ENCODE data around the gene LMAN2L.

The LMAN2L gene

DNA sequence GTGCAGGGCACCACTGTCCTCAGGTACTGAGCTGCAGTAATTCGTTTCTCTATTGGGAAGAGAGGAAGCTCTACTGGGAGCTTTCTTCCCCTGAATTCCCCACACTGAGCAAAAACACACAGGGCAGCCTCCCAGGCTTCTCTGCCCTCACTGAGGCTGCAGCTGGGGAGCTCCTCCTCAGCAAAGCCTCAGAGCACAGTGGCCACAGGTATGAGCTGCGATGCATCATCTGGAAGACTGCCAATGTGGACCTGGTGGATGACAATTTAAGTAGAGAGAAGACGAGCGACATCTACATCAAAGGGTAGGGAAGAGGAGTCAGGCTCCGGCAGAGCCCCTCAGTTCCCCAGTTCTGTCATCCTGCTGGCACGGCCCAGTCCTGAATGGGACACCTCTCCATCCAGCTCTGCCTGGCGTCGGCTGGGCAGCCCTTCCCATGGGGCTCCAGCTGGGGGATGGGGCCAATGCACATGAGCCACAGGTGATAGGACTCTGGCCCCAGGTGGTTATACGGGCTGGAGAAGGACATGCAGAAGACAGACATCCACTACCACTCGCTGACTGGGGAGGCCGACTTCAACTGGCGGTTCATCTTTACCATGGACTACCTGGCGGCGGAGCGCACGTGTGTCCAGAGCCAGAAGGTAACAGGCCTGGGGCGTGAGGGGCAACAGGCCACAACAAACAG, 37.6 kb downstream of the LMAN2L start:
- Histone ChIP-seq H3K9ac (ENCODE audit: insufficient read length, low read depth) (no peak overlapping the region), H3K27me3 (ENCODE audit: insufficient read depth, insufficient read length) (no peaks in the 10 kb centered on the region), H3K9me3 (ENCODE audit: insufficient read depth, low read length) (no peaks in the 10 kb centered on the region), H3K4me1 (ENCODE audit: insufficient read depth, insufficient read length) (no peaks in the 10 kb centered on the region), H3K36me3 (ENCODE audit: insufficient read depth, insufficient read length, low read length) (peaks cover 62% of the 10 kb centered on the region), H3K4me3 (ENCODE audit: insufficient read length, low read depth) (no peak overlapping the region)
- no peak for TF ChIP-seq SUZ12 (IDR thresholded peaks at IDR 0.05; ENCODE audit: extremely low read depth, insufficient read depth, insufficient read length)
- no peak for TF ChIP-seq YY1 (IDR thresholded peaks at IDR 0.05; ENCODE audit: insufficient read depth, insufficient read length)
- no peak for TF ChIP-seq ZNF274 (IDR thresholded peaks at IDR 0.05; ENCODE audit: low read depth, low read length)
- no peak for DNase-seq (ENCODE audit: low read depth, low spot score)

DNA sequence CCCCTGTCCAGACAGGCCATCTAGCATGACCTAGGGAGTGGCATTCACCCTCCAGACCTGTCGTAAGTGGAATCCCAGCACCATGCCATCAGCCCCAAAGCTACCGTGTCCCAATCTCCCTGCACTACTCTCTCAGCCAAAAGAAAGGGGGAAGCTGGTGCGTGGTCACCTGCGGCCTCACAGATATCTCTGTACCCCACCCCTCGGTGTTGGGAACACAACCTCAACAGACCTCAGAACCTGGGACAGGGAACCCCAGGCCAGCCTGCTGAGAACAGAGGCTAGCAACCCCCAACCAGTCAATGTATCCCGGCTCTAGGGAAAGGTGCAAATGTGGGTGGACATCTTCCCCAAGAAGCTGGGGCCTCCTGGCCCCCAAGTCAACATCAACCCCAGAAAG, 38.2 kb downstream of the LMAN2L start:
- peaks cover 56% of the 10 kb centered on the region for H3K36me3 ChIP-seq (ENCODE audit: insufficient read depth, insufficient read length, low read length)
- no peak overlapping the region for H3K4me3 ChIP-seq (ENCODE audit: insufficient read length, low read depth)
- H3K9ac ChIP-seq (ENCODE audit: insufficient read length, low read depth), result no peak overlapping the region
- H3K4me1 ChIP-seq (ENCODE audit: insufficient read depth, insufficient read length), result no peaks in the 10 kb centered on the region
- no peak for TF ChIP-seq SUZ12 (IDR thresholded peaks at IDR 0.05; ENCODE audit: extremely low read depth, insufficient read depth, insufficient read length)
- TF ChIP-seq YY1 (IDR thresholded peaks at IDR 0.05; ENCODE audit: insufficient read depth, insufficient read length), result no peak
- no peak for TF ChIP-seq ZNF274 (IDR thresholded peaks at IDR 0.05; ENCODE audit: low read depth, low read length)
- H3K9me3 ChIP-seq (ENCODE audit: insufficient read depth, low read length), result no peaks in the 10 kb centered on the region
- H3K27me3 ChIP-seq (ENCODE audit: insufficient read depth, insufficient read length), result no peaks in the 10 kb centered on the region
- DNase-seq (ENCODE audit: low read depth, low spot score), result no peak

DNA sequence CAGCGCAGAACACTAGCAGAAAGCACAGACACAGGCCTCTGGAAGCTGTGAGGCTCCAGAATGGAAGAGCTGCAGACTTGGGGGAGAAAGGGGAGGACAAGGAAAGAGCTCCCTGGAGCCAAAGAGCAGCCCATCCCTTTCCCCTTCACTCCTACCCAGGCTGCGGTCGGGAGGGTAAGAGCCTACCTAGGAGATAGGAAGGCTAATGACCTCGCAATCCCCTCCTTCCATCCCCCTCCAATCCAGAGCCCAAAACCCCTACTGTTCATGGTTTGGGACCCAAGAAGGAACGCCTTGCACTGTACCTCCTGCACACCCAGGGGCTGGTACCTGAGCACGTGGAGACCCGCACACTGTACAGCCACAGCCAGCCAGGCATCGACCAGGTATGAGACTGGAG, 39.8 kb downstream of the LMAN2L start:
- Histone ChIP-seq H3K9ac (ENCODE audit: insufficient read length, low read depth) (no peak overlapping the region), H3K4me3 (ENCODE audit: insufficient read length, low read depth) (no peak overlapping the region)
- TF ChIP-seq ZNF274 (IDR thresholded peaks at IDR 0.05; ENCODE audit: low read depth, low read length), result no peak

DNA sequence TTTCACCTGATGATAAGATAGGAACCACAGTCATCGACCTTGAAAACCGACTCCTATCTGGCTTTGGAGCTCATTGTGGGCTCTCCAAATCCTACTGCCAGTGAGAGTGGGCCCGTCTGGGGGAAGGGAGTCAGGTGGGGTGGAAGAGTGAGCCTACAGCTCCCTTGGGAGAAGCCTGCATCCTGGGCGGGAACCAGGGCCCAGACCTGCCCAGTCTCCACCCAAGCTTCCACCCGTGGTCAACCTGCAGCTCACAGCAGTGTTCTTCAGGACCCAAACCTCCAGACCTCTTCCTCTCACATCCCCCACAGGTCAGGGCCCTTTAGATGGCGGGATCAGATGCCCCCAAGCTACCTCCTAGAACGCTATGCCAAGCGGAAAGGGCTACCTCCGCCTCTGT, 40.2 kb downstream of the LMAN2L start:
- peaks cover 2% of the 10 kb centered on the region for H3K4me1 ChIP-seq (ENCODE audit: insufficient read depth, insufficient read length)
- H3K4me3 ChIP-seq (ENCODE audit: insufficient read length, low read depth), result no peak overlapping the region
- TF ChIP-seq YY1 (IDR thresholded peaks at IDR 0.05; ENCODE audit: insufficient read depth, insufficient read length) (no peak), ZNF274 (IDR thresholded peaks at IDR 0.05; ENCODE audit: low read depth, low read length) (no peak), SUZ12 (IDR thresholded peaks at IDR 0.05; ENCODE audit: extremely low read depth, insufficient read depth, insufficient read length) (no peak)
- no peak for DNase-seq (ENCODE audit: low read depth, low spot score)
- no peaks in the 10 kb centered on the region for H3K27me3 ChIP-seq (ENCODE audit: insufficient read depth, insufficient read length)
- H3K9me3 ChIP-seq (ENCODE audit: insufficient read depth, low read length), result no peaks in the 10 kb centered on the region
- peaks cover 36% of the 10 kb centered on the region for H3K36me3 ChIP-seq (ENCODE audit: insufficient read depth, insufficient read length, low read length)
- H3K9ac ChIP-seq (ENCODE audit: insufficient read length, low read depth), result no peak overlapping the region

More for the DNA sequence above, 39.8 kb downstream of the LMAN2L start:
- H3K36me3 ChIP-seq (ENCODE audit: insufficient read depth, insufficient read length, low read length), result peaks cover 41% of the 10 kb centered on the region
- no peaks in the 10 kb centered on the region for H3K9me3 ChIP-seq (ENCODE audit: insufficient read depth, low read length)
- DNase-seq (ENCODE audit: low read depth, low spot score), result no peak
- peaks cover 2% of the 10 kb centered on the region for H3K4me1 ChIP-seq (ENCODE audit: insufficient read depth, insufficient read length)
- H3K27me3 ChIP-seq (ENCODE audit: insufficient read depth, insufficient read length), result no peaks in the 10 kb centered on the region

DNA sequence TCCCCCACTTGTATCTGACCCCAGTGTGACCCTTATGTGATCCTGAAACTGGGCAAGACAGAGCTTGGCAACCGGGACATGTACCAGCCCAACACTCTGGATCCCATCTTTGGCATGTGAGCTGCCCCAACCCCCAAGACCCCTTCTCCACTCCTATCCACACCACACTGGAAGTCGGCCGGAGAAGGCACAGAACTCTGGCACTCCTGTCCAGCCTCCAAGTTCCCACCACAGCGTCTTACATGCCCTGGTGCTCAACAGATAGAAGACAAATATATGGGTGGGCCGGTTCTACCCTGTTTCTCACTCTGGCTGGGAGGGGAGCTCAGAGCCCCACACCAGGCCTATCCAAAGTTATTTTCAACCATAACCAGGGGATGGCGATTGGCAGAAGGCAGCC, 40.8 kb downstream of the LMAN2L start:
- Histone ChIP-seq H3K9ac (ENCODE audit: insufficient read length, low read depth) (no peak overlapping the region), H3K9me3 (ENCODE audit: insufficient read depth, low read length) (no peaks in the 10 kb centered on the region), H3K4me3 (ENCODE audit: insufficient read length, low read depth) (no peak overlapping the region), H3K27me3 (ENCODE audit: insufficient read depth, insufficient read length) (no peaks in the 10 kb centered on the region), H3K36me3 (ENCODE audit: insufficient read depth, insufficient read length, low read length) (peaks cover 30% of the 10 kb centered on the region), H3K4me1 (ENCODE audit: insufficient read depth, insufficient read length) (peaks cover 3% of the 10 kb centered on the region)
- no peak for DNase-seq (ENCODE audit: low read depth, low spot score)
- no peak for TF ChIP-seq YY1 (IDR thresholded peaks at IDR 0.05; ENCODE audit: insufficient read depth, insufficient read length)

DNA sequence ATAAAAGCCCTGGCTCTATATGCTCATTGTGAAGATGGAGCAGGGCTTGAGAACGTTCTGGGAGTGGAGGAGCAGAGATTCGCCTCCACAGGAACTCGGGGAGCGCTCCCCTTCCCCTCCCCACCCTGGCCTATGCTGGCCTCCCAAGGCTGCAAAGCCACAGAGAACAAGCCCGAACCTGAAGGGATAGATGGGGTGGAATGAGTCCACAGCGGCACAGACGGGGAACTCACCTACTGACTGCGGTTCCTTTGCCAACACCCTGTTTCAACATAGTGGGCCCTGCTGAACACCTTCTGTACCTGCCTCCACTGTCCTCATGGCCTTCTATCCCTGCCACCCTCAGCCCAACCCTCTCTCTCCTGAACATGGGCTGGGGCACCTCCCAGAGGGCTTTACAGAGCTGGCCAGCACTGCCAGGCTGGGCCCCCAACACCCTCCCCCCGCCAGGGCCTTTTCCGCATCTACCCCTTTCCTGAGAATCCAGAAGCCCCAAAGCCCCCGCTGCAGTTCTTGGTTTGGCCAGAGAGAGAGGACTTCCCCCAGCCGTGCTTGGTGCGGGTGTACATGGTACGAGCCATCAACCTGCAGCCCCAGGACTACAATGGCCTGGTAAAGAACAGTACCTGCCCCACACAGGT, 41.5 kb downstream of the LMAN2L start:
- TF ChIP-seq SUZ12 (IDR thresholded peaks at IDR 0.05; ENCODE audit: extremely low read depth, insufficient read depth, insufficient read length), result no peak
- no peak for TF ChIP-seq ZNF274 (IDR thresholded peaks at IDR 0.05; ENCODE audit: low read depth, low read length)
- no peak for TF ChIP-seq YY1 (IDR thresholded peaks at IDR 0.05; ENCODE audit: insufficient read depth, insufficient read length)
- no peak overlapping the region for H3K9ac ChIP-seq (ENCODE audit: insufficient read length, low read depth)
- H3K4me3 ChIP-seq (ENCODE audit: insufficient read length, low read depth), result no peak overlapping the region
- no peaks in the 10 kb centered on the region for H3K9me3 ChIP-seq (ENCODE audit: insufficient read depth, low read length)
- peaks cover 6% of the 10 kb centered on the region for H3K4me1 ChIP-seq (ENCODE audit: insufficient read depth, insufficient read length)
- no peak for DNase-seq (ENCODE audit: low read depth, low spot score)
- peaks cover 27% of the 10 kb centered on the region for H3K36me3 ChIP-seq (ENCODE audit: insufficient read depth, insufficient read length, low read length)
- H3K27me3 ChIP-seq (ENCODE audit: insufficient read depth, insufficient read length), result no peaks in the 10 kb centered on the region

DNA sequence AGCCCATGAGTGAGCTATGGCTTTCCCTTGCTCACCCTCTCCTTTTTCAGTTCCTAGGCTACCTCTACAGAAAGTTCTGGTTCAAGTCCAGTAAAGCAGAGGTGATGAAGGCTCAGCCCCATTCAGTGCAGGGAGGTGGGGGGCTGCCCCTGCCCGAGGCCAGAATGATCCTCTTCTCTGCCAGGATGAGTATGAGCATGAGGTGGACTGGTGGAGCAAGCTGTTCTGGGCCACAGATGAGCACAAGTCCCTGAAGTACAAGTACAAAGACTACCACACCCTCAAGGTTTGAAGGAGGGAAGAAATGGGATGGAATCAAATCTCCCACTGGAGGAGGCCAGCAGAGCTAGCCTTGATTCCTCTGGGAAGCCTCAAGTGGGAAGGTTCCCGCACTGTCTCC, 42.4 kb downstream of the LMAN2L start:
- H3K9me3 ChIP-seq (ENCODE audit: insufficient read depth, low read length), result no peaks in the 10 kb centered on the region
- no peak for DNase-seq (ENCODE audit: low read depth, low spot score)
- no peak for TF ChIP-seq SUZ12 (IDR thresholded peaks at IDR 0.05; ENCODE audit: extremely low read depth, insufficient read depth, insufficient read length)
- no peak for TF ChIP-seq ZNF274 (IDR thresholded peaks at IDR 0.05; ENCODE audit: low read depth, low read length)
- no peak for TF ChIP-seq YY1 (IDR thresholded peaks at IDR 0.05; ENCODE audit: insufficient read depth, insufficient read length)
- H3K4me1 ChIP-seq (ENCODE audit: insufficient read depth, insufficient read length), result peaks cover 8% of the 10 kb centered on the region
- no peak overlapping the region for H3K4me3 ChIP-seq (ENCODE audit: insufficient read length, low read depth)
- no peak overlapping the region for H3K9ac ChIP-seq (ENCODE audit: insufficient read length, low read depth)
- H3K36me3 ChIP-seq (ENCODE audit: insufficient read depth, insufficient read length, low read length), result peaks cover 19% of the 10 kb centered on the region
- H3K27me3 ChIP-seq (ENCODE audit: insufficient read depth, insufficient read length), result no peaks in the 10 kb centered on the region
